ENCODE data around the gene IFFO2.

IFFO2 gene

DNA sequence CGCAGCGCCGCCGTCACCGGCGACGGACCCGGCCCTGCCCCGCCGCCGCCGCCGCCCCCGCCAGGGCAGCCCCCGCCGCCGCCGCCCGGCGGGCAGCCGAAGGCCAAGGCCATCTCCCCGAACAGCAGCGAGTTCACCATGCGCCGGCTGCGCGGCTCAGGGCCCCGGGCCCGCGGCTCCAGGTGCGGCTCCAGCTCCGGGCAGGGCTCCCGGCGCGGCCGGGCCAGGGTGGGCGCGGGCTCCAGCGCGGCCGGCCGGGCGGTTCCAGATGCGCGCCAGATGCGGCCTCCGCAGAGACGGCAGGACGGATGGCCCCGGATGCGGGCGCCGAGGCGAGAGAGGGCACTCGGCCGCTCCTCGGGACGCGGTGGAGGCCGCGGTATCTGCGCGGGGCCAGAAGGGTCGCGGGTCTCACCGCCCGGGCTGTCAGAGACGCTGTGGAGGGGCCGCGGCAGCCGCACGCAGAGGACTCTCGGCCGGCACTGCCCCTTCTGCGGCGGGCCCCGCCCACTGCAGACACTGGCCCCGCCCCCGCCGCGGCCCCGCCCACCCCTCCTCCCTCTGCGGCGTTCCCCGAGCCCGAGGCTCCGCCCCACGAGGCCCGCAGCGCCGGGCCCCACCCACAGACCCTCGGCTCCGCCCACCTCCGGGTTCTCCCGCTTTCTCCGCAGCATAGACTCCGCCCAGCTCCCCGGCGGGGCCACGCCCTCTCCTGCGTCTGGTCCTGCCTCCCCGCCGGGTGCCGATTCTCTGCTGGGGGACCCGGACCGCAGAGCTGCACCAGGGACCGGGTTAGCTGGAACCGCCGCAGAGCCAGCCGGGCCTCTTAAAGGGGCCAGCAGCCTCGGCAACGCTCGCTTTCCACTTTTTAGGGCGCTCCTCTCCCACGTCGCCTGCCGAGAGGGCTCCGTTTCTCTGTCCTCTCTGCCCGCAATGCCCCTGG, at the start of gene IFFO2:
Gene IFFO2 (minus strand): TSS at position 484 of the 943 bp plus-strand sequence. CDS start 344 bp downstream, at position 140.
- DNase-seq (ENCODE audit: low read depth in 2 of 2): peak; percentile 99

GRCh38 chr1:19006000-19006399, 49.5 kb upstream of the IFFO2 start:
- DNase-seq (ENCODE audit: low read depth in 2 of 2): no peak

- DNase-seq (ENCODE audit: low read depth in 2 of 2): no peak
Measured at GRCh38 chr1:19003371-19004290, 47.2 kb upstream of the IFFO2 start.

GRCh38 chr1:19000065-19000464, 43.6 kb upstream of the IFFO2 start:
- DNase-seq (ENCODE audit: low read depth in 2 of 2): no peak

DNA sequence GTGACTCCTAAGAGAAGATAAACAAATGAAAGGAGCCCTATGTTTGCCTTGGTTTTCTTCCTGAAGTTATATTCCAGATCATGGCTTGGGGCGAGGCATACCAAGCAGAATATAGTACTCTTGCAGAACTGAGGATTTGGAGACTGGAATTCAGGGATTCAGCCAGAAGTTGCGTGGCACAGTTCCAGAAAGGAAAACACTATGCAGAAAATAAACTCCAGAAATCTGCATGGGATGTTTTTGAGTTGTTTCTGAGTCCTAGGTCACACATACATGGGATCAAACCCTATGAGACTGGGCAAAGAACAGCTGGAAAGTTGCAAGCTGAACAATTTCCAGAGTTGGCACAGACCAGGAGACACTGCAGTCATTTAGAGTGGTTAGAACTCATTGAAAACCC, 42.9 kb upstream of the IFFO2 start:
- no peak for DNase-seq (ENCODE audit: low read depth in 2 of 2)

- DNase-seq (ENCODE audit: low read depth in 2 of 2): no peak
Measured at GRCh38 chr1:18998016-18998724, 41.7 kb upstream of the IFFO2 start.

DNA sequence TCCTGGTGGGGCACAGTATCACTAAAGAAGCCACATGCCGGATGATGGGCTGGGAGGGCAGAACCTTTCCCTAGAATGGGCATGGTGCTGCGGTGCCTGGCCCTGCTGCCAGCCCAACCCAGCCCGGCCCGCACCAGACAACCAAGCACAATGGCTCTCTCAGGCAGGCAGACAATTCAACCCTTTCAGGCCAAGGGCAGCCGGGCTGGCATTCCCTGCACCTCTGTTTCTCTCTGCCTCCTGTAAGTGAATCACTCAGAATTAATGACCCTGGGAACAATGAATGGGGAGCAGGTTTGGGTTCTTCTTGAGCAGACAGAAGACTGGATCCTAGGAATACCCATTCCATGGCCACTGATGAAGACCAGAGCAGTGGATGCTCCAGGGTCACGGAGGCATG, 41.0 kb upstream of the IFFO2 start:
- no peak for DNase-seq (ENCODE audit: low read depth in 2 of 2)

DNA sequence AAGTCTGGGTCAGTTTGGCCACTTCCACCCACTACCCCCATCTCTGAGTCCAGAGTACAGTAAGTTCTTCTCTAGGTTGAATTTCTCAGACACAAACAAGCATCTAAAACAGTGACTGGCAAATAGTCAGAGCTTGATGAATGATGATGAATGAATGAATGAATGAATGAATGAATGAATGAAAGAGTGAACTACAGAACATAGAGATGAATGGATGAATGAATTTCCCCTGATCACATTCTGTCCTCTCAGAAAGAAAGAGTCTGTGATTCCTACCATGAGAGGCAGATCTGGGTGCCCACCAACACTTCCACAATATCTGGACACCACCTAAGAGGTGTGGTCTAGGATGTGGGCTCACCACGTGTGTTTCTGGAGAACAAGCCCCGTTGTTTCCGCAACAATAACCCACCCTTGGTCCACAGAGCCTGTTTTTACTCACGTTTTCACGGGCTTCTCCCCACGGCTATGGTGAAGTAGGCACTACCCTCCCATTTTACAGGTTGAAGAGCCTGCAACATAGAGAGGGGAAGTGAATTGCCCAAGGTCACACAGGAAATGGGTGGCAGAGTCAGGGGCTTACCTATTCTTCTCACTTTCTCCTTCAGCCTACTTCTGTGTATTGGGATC, 40.2 kb upstream of the IFFO2 start:
- DNase-seq (ENCODE audit: low read depth in 2 of 2): no peak

DNA sequence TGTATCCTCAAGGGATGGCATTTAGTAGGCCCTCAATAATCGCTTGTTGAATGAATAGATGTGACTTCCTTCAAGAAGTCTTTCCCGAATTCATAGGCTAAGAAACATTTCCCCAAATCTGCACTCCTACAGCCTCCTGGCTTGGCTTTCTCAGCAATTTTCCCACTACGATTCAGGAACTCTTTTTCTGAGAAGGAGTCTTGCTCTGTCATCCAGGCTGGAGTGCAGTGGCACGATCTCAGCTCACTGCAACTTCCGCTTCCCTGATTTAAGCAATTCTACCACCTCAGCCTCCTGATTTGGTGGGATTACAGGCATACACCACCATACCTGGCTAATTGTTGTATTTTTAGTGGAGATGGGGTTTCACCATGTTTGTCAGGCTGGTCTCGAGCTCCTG, 37.9 kb upstream of the IFFO2 start:
- no peak for DNase-seq (ENCODE audit: low read depth in 2 of 2)

DNA sequence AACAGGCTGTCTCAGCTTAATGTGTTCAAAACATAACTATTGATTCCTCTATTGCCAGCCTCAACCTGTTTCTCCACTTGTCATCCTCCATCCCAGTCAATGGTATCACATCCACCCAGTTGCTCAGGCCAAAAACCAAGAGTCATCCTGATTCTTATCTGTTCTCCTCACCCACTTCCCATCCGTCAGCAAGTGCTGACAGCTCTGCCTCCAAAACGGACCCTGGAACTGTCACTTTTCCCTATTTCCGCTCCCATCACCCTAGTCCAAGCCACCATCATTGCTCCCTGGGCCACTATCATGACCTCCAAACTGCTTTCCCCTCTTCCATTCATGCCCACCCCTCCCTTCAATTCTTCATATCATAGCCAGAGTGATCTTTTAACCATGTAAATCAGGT, 36.2 kb upstream of the IFFO2 start:
- no peak for DNase-seq (ENCODE audit: low read depth in 2 of 2)

GRCh38 chr1:18991585-18991984, 35.1 kb upstream of the IFFO2 start:
- no peak for DNase-seq (ENCODE audit: low read depth in 2 of 2)

DNA sequence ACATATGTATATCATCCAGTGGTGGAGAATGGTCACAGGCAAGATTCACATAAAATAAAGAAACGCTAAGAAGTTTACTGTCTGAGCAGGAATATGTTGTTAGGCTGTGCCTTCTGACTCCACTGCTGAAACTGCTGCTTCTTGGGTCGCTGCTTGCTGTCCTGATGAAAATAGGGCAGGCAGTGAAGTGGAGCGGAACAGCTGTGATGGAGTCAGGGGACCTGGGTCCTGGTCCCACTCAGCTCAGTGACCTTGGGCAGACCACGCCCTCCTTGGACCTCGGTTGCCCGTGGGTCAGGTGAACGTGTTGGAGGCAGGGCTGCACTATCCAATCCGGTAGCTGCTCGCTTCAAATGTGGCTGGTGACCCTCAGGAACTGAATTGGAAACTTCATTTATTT, 33.4 kb upstream of the IFFO2 start:
- DNase-seq (ENCODE audit: low read depth in 2 of 2): no peak

- DNase-seq (ENCODE audit: low read depth in 2 of 2): no peak
Measured at GRCh38 chr1:18989176-18989799, 32.8 kb upstream of the IFFO2 start.

DNA sequence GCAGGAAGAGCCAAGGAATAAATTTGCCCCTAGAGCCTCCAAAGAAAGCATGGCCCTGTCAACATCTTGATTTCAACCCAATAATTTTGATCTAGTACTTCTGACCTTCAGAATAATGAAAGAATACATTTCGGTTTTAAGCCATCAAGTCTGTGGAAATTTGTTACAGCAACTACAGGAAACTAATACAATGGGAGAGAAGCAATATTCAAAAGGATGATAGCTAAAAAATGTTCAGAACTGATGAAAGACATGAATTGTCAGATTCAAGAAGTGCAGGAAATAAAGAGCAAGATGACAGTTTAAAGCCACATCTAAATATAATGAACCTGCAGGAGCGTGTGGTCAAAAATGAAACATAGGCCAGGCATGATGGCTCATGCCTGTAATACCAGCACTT, 24.8 kb upstream of the IFFO2 start:
- no peak for DNase-seq (ENCODE audit: low read depth in 2 of 2)

- no peak for DNase-seq (ENCODE audit: low read depth in 2 of 2)
Measured at GRCh38 chr1:18978706-18979105, 22.2 kb upstream of the IFFO2 start.

DNA sequence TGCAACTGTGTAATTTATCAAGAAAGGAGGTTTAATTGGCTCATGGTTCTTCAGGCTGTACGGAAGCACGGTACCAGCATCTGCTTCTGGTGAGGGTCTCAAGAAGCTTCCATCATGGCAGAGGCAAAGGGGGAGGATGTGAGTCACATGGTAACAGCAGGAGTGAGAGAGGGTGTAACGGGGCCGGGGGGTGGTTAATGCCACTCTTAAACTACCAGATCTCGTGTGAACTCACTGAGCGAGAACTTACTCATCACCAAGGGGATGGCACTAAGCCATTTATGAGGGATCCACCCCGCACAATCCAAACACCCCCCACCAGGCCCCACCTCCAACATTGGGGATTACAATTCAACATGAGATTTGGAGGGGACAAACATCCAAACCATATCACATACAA, 21.0 kb upstream of the IFFO2 start:
- no peak for DNase-seq (ENCODE audit: low read depth in 2 of 2)

- DNase-seq (ENCODE audit: low read depth in 2 of 2): no peak
Measured at GRCh38 chr1:18976096-18976495, 19.6 kb upstream of the IFFO2 start.

DNA sequence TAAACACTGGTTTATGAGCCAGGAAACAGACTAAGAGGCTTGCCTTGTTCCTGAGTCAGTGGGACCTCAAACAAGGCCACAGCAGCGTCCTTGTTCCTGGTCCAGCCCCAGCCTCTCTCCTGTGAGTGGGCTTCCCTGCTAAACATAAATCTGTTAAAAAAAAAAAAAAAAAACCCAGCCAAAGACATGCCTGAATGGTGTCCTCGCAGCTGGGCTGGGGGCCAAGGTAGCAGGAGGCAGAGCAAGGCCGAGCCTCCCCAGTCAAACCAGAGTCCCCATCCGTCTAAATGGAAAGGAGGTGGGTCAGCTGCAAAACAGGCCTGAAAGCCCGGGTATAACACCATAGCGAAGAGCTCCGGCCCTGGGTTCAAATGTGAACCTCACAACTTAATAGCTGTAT, 18.1 kb upstream of the IFFO2 start:
- no peak for DNase-seq (ENCODE audit: low read depth in 2 of 2)

DNA sequence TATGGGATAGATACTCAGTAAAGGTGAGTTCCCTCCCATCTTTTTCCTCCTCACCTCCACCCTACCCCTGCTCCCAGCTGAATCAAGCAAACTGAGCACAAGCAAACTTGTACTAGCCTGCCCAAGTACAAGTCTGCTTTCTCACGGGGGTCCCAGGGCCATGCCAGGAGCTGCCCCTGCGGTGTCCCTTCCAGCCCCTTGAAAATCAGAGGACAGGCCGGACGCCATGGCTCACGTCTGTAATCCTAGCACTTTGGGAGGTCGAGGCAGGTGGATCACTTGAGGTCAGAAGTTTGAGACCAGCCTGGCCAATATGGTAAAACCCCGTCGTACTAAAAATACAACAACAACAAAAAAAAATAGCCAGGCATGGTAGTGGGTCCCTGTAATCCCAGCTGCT, 17.5 kb upstream of the IFFO2 start:
- no peak for DNase-seq (ENCODE audit: low read depth in 2 of 2)

GRCh38 chr1:18973446-18973955, 17.0 kb upstream of the IFFO2 start:
- no peak for DNase-seq (ENCODE audit: low read depth in 2 of 2)

DNA sequence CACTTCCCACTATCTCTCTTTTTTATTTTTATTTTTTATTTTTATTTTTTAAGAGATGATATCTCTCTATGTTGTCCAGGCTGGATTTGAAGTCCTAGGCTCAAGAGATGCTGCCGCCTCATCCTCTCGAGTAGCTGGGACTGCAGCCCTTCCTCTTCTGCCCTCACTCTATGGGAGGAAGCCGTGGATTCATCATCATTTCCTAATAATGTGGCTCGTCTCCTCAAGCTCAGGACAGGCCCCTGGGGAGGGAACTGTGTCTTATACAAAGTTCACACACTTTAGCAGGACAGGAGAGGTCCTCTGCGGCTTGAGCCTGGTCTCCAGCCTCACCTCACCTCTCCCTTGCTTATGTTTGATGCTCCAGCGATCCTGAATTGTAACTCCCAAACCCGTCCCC, 16.5 kb upstream of the IFFO2 start:
- no peak for DNase-seq (ENCODE audit: low read depth in 2 of 2)

Measured in stimulated activated CD4-positive, alpha-beta T cell treated with anti-CD3 and anti-CD28 coated beads, Interleukin-1b, Interleukin-23, amount 100 ng/mL, for 1 hour (primary cell).